Esophagus squamous epithelium (tissue), 5 donors: Measurements from ENCODE around the gene CARS1. TPM values are rescaled to one million over a fixed set of nuclear protein-coding genes. Genes with fewer than 3 reads are reported as not detected.
A peak's percentile ranks its signal among the peaks of the same experiment; 100 is the strongest.

Experiments
- DNase-seq: peaks from one replicate; lab custom pipeline; 2025; lab: John Stamatoyannopoulos, UW
- H3K27ac ChIP-seq, 4 donors: fragments of 200-600 bp; sonication (generic); one replicate each; pipeline ENCODE4 v1.5.1; 2016 to 2019; ENCODE audit warnings: mild to moderate bottlenecking in 1 of 4
- H3K27me3 ChIP-seq, 4 donors: fragments of 200-600 bp; sonication (generic); 1 replicate in 3 of 4; 2 replicates in 1 of 4; pipeline versions ENCODE4 v1.5.1 to v1.6.0; 2017 to 2021; ENCODE audit warnings: antibody characterized with exemption in 1 of 4
- H3K36me3 ChIP-seq, 3 donors: fragments of 200-600 bp; sonication (generic); one replicate each; pipeline ENCODE4 v1.5.1; 2016 to 2019
- H3K4me1 ChIP-seq, 3 donors: fragments of 200-600 bp; sonication (generic); one replicate each; pipeline ENCODE4 v1.5.1; 2017 to 2019
- H3K4me3 ChIP-seq, 4 donors: fragments of 200-600 bp; sonication (generic); 1 replicate in 3 of 4; 2 replicates in 1 of 4; pipeline ENCODE4 v1.5.1; 2016 to 2019; ENCODE audit warnings: mild to moderate bottlenecking in 2 of 4, moderate library complexity in 1 of 4
- H3K9me3 ChIP-seq, 3 donors: fragments of 200-600 bp; sonication (generic); one replicate each; pipeline ENCODE4 v1.5.1; 2016 to 2019
- CTCF ChIP-seq, 6 experiments: fragments of 450-650 bp in 4 of 6; fragments of 200-600 bp in 2 of 6; sonication (generic) in 2 of 6; IDR thresholded peaks; one replicate each; pipeline ENCODE4 v1.5.1; 2016 to 2019; ENCODE audit warnings: antibody characterized with exemption in 6 of 6, mild to moderate bottlenecking in 4 of 6, moderate library complexity in 4 of 6
- POLR2A ChIP-seq, 4 donors: fragments of 450-650 bp; IDR thresholded peaks; one replicate each; pipeline ENCODE4 v1.6.1; 2017; ENCODE audit warnings: antibody characterized with exemption in 4 of 4, mild to moderate bottlenecking in 4 of 4, moderate library complexity in 3 of 4
- WGBS, 2 donors: methylation state at CpG; one replicate each; pipeline ENCODE4 v1.1.5; 2018; 5-methylcytosine and 5-hydroxymethylcytosine counted together
- intact Hi-C: fragments of 100-400 bp; cut with DNase I; formaldehyde crosslinking; loops from one replicate; pipeline ENCODE4 v1.15.0; 2022
- total RNA-seq, 4 donors: library from RNA; depleted of rRNA; stranded (reverse); fragments of >200 nt; gene quantifications; one replicate each; pipeline ENCODE4 v1.1.0, GENCODE V29; 2016
- donor health status: DM: yes; HTN: yes; CAD: no.

The CARS1 gene
- total RNA-seq, 4 donors from 2014 or later, result 22.7 to 35.7 (median 28.4) TPM

DNA sequence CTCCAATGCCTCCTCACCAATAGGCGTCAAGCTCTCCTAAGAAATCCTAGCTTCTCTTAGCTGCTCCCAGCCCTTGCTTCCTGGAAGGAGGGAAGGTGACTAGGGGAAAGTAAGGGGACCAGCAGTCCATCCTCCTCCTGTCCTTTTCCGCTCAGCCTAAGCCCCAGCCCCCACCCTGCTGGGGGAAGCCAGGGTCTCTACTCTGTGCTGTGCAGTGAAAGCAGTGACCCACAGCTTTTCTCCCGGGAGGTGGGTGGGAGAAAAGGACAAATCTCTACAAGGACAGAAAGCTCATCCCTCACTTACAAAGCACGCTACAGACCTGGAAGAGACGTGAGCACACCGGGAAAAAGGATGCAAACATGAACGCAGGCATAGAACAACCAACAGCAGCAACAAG, 97.1 kb downstream of the CARS1 start:
- intact Hi-C loops, result no loop called here
- 97 to 98% methylated on average over 5 to 6 of the region's 7 CpGs for WGBS, 2 donors

DNA sequence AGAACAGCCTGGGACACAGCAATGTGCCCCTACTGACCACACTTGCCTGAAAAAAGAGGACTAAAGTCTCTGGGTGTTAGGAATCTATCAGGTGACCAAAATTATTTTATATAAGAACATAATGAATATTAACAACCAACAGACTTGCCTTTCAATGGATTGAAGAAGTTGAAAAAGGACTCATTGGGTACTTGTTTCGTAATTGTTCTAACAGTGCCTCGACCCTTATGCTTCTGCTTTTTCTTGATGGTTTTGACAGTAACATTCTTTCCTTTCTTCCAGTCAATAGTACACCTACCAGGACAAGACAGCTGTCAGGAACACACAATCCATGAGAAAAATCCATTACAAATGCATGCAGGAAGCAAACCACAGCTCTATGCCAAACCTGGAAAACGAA, 99.0 kb downstream of the CARS1 start:
- 66 to 68% methylated on average over 3 of the region's 3 CpGs for WGBS, 2 donors
- H3K4me3 ChIP-seq, result no peak overlapping the region
- H3K9me3 ChIP-seq, result no peaks in the 10 kb centered on the region
- DNase-seq, result no peak
- H3K4me1 ChIP-seq, result peaks cover 0 to 8% (median 0%) of the 10 kb centered on the region in 3 donors
- intact Hi-C loops, result no loop called here
- H3K27ac ChIP-seq, result no peak overlapping the region
- peaks cover 28 to 100% (median 62%) of the 10 kb centered on the region in 3 donors for H3K36me3 ChIP-seq
- H3K27me3 ChIP-seq, result no peaks in the 10 kb centered on the region
- no peak for TF ChIP-seq POLR2A (IDR thresholded peaks at IDR 0.05)

More for the DNA sequence above, 97.1 kb downstream of the CARS1 start:
- Histone ChIP-seq H3K27ac (no peak overlapping the region), H3K4me3 (no peak overlapping the region), H3K36me3 (peaks cover 30 to 100% (median 61%) of the 10 kb centered on the region in 3 donors), H3K4me1 (peaks cover 0 to 8% (median 0%) of the 10 kb centered on the region in 3 donors), H3K27me3 (no peaks in the 10 kb centered on the region), H3K9me3 (no peaks in the 10 kb centered on the region)
- TF ChIP-seq CTCF (IDR thresholded peaks at IDR 0.05) (no peak), POLR2A (IDR thresholded peaks at IDR 0.05) (no peak)
- DNase-seq, result no peak

DNA sequence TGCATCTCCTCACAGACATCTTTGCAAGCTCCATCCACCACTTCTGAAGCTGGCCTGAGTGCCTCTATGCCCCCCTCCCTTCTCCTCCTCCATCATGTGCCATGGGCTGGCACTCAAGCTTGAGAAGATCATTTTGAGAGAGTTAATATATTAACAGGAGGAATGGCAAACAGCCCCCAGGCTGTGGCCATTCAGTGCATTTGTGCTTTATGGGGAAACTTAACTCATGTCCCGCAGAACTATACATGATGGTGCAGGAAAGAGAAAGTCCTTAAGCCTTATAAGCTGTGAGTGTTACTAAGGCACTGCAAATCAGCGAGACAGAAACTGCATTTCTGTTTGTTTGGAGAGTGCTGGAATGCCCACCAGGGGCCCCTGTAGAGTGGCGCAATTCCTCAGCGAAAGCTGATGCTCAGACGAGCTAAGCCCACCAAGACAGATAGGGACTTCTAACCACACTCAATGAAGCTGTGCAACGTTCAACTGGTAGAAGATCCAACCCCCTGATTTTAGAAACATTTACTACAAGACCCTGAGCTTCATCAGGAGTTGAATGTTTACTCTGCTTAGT, 101.2 kb downstream of the CARS1 start:
- 77 to 79% methylated on average over 6 of the region's 6 CpGs for WGBS, 2 donors
- H3K4me1 ChIP-seq, result peaks cover 0 to 5% (median 0%) of the 10 kb centered on the region in 3 donors

DNA sequence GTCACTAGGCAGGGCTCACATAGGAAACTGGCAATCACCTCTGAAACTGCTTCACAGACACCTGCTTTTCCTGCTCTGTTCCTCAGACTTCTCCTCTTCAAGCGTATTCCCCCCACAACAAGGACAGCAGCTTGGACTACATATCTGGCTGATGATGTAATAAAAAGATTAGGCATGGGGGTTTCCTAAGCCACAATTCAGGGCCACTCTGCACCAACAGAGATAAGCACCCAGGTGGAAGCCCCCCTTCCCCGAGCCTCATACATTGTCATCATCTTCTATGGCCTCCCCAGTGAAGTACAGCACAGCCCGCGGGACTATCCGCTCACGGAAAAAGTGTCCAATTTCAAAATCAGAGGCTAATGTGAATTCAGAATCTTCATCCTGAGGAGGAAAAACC, 103.0 kb downstream of the CARS1 start:
- Histone ChIP-seq H3K36me3 (peaks cover 36 to 100% (median 74%) of the 10 kb centered on the region in 3 donors), H3K4me3 (no peak overlapping the region), H3K4me1 (peaks cover 0 to 5% (median 0%) of the 10 kb centered on the region in 3 donors), H3K27ac (no peak overlapping the region), H3K27me3 (no peaks in the 10 kb centered on the region), H3K9me3 (no peaks in the 10 kb centered on the region)
- intact Hi-C loops, result no loop called here
- TF ChIP-seq CTCF (IDR thresholded peaks at IDR 0.05) (no peak), POLR2A (IDR thresholded peaks at IDR 0.05) (no peak)
- no peak for DNase-seq
- 93% methylated on average over 6 of the region's 6 CpGs for WGBS, 2 donors

More for the DNA sequence above, 101.2 kb downstream of the CARS1 start:
- Histone ChIP-seq H3K27ac (no peak overlapping the region), H3K27me3 (no peaks in the 10 kb centered on the region), H3K4me3 (no peak overlapping the region), H3K9me3 (no peaks in the 10 kb centered on the region), H3K36me3 (peaks cover 37 to 100% (median 77%) of the 10 kb centered on the region in 3 donors)
- no peak for TF ChIP-seq POLR2A (IDR thresholded peaks at IDR 0.05)
- TF ChIP-seq CTCF (IDR thresholded peaks at IDR 0.05), result no peak
- intact Hi-C loops, result no loop called here
- DNase-seq, result no peak

DNA sequence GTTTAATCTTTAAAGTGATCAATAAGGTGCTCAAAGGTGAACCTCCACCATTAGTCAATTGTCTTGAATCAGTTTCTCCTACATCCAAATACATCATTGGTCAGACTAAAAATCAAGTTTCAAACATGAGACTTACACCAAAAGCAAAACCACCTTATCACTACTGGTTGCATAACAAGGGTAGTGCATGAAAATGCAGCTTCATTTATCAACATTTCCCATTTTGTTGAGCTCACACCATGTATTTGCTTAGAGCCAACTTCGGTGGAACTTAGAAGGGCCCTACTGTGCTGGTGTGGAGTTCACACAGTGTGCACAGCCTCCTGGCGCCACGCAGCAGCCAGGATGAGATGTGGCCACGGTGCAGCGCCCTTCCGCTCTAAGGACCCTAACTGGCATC, 104.9 kb downstream of the CARS1 start:
- no peak for DNase-seq
- peaks cover 41 to 100% (median 66%) of the 10 kb centered on the region in 3 donors for H3K36me3 ChIP-seq
- H3K9me3 ChIP-seq, result no peaks in the 10 kb centered on the region
- no peak overlapping the region for H3K4me3 ChIP-seq
- no peaks in the 10 kb centered on the region for H3K27me3 ChIP-seq
- no peak for TF ChIP-seq POLR2A (IDR thresholded peaks at IDR 0.05)
- no peak for TF ChIP-seq CTCF (IDR thresholded peaks at IDR 0.05)
- peak overlapping the region in 1 of 4 donors; percentile 11 for H3K27ac ChIP-seq
- 64 to 80% methylated on average over 2 to 6 of the region's 6 CpGs for WGBS, 2 donors
- H3K4me1 ChIP-seq, result peaks cover 0 to 5% (median 0%) of the 10 kb centered on the region in 3 donors
- intact Hi-C loops, result no loop called here
